NT2/D1 (cell line): ENCODE results near the gene ZNF205.
A peak's percentile ranks its signal among the peaks of the same experiment; 100 is the strongest.

Experiments
- DNase-seq: peaks from one replicate; pipeline ENCODE4 v3.0.0-alpha.2; 2011; ENCODE audit warnings: low read depth, low spot score
- H3K27me3 ChIP-seq: 2 replicates; pipeline ENCODE4 v1.6.0; 2011; ENCODE audit warnings: mild to moderate bottlenecking; ENCODE audit not compliant: insufficient read length, insufficient read depth
- H3K36me3 ChIP-seq: 2 replicates; pipeline ENCODE4 v1.6.1; 2011; ENCODE audit warnings: mild to moderate bottlenecking, low read length, mixed read lengths; ENCODE audit not compliant: insufficient read depth, insufficient read length
- H3K4me1 ChIP-seq: 2 replicates; pipeline ENCODE4 v1.5.1; 2011; ENCODE audit not compliant: insufficient read depth, insufficient read length
- H3K4me3 ChIP-seq: 2 replicates; pipeline ENCODE4 v1.5.1; 2011; ENCODE audit warnings: low read depth; ENCODE audit not compliant: insufficient read length
- H3K9ac ChIP-seq: 2 replicates; pipeline ENCODE4 v1.6.0; 2011; ENCODE audit warnings: low read depth; ENCODE audit not compliant: insufficient read length
- H3K9me3 ChIP-seq: 2 replicates; pipeline ENCODE4 v1.5.1; 2011; ENCODE audit warnings: mild to moderate bottlenecking, low read length; ENCODE audit not compliant: insufficient read depth
- SUZ12 ChIP-seq: IDR thresholded peaks from 2 replicates; pipeline ENCODE4 v1.6.1; 2011; ENCODE audit not compliant: insufficient read length, insufficient read depth; ENCODE audit errors: extremely low read depth
- YY1 ChIP-seq: IDR thresholded peaks from 2 replicates; pipeline ENCODE4 v1.6.1; 2011; ENCODE audit not compliant: insufficient read length, insufficient read depth
- ZNF274 ChIP-seq: IDR thresholded peaks from 2 replicates; pipeline ENCODE4 v1.6.1; 2011; ENCODE audit warnings: mild to moderate bottlenecking, low read depth, low read length

The ZNF205 gene

GRCh38 chr16:3122926-3123570 lies 10.7 kb downstream of the ZNF205 start:
- no peaks in the 10 kb centered on the region for H3K27me3 ChIP-seq
- no peak overlapping the region for H3K4me3 ChIP-seq
- H3K36me3 ChIP-seq, result peaks cover 54% of the 10 kb centered on the region
- DNase-seq, result no peak
- no peaks in the 10 kb centered on the region for H3K9me3 ChIP-seq
- no peak overlapping the region for H3K9ac ChIP-seq
- TF ChIP-seq YY1 (no peak), SUZ12 (no peak), ZNF274 (no peak)
- peaks cover 8% of the 10 kb centered on the region for H3K4me1 ChIP-seq

- TF ChIP-seq ZNF274, result no peak
- peak; percentile 24 for TF ChIP-seq YY1
- Histone ChIP-seq H3K27me3 (no peaks in the 10 kb centered on the region), H3K36me3 (peaks cover 54% of the 10 kb centered on the region), H3K9me3 (no peaks in the 10 kb centered on the region), H3K4me1 (peaks cover 11% of the 10 kb centered on the region), H3K4me3 (peak overlapping the region; percentile 72), H3K9ac (peak overlapping the region; percentile 86)
- DNase-seq, result peak; percentile 96
These were observed 11.8 kb downstream of the ZNF205 start for GRCh38 chr16:3123986-3124886.

- H3K36me3 ChIP-seq, result peaks cover 60% of the 10 kb centered on the region
- DNase-seq, result no peak
- H3K9ac ChIP-seq, result no peak overlapping the region
- H3K4me3 ChIP-seq, result no peak overlapping the region
- H3K9me3 ChIP-seq, result no peaks in the 10 kb centered on the region
- TF ChIP-seq SUZ12 (no peak), YY1 (no peak), ZNF274 (no peak)
- H3K4me1 ChIP-seq, result peaks cover 7% of the 10 kb centered on the region
- no peaks in the 10 kb centered on the region for H3K27me3 ChIP-seq
These were observed 15.4 kb downstream of the ZNF205 start for GRCh38 chr16:3127745-3128144.

DNA sequence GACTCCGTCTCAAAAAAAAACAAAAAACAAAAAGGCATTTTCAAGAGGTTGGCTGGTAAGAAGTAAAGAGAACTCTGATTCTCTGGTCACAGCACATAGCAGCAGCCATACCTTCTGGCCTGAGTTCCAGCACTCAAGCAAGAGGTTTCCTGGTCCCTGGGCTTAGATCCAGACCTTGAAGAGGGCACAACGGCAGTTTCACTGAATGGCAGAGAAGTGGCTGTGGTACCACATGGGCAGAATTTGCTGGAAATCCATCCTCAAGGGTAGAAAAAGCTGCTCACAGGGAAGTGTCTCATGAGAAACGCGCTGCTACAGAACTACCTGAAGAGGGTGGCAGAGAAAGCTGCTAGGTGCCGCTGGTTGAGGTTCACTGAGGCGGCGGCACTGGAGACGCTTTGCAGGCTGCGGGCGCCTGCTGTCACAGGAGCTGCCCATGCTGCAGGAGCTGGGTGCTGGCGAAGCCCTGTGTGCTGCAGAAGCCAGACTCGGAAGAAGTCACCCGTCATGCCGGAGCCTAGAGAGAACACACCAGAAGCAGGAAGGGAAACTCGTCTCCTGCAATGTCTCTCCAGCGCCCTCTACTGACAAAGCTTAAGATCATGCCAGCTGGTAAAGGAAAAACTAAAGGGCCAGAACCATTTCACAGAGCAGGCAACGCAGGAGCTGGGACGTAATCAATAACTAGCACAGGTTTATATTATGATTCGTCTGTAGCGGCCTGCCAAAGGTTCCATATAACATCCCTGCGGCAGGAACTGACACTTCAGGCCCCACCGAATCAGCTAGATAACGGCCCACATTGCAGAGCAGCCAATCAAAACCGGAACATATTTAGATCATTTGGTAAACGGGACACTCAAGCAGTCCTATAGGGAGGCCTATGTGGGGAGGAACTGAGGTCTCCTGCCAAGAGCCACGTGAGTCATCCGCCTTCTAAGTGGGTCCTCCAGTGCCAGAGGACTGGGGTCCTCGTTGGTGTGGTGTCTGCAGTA lies 17.0 kb downstream of the ZNF205 start:
- Histone ChIP-seq H3K36me3 (peaks cover 66% of the 10 kb centered on the region), H3K4me1 (peaks cover 6% of the 10 kb centered on the region), H3K4me3 (no peak overlapping the region), H3K27me3 (no peaks in the 10 kb centered on the region), H3K9me3 (no peaks in the 10 kb centered on the region), H3K9ac (peak overlapping the region; percentile 61)
- DNase-seq, result no peak
- no peak for TF ChIP-seq SUZ12
- TF ChIP-seq ZNF274, result no peak
- no peak for TF ChIP-seq YY1

- Histone ChIP-seq H3K36me3 (peaks cover 54% of the 10 kb centered on the region), H3K4me1 (peaks cover 3% of the 10 kb centered on the region), H3K9ac (no peak overlapping the region), H3K27me3 (no peaks in the 10 kb centered on the region), H3K9me3 (no peaks in the 10 kb centered on the region), H3K4me3 (no peak overlapping the region)
- TF ChIP-seq YY1, result no peak
- TF ChIP-seq ZNF274, result no peak
- no peak for TF ChIP-seq SUZ12
- no peak for DNase-seq
These were observed 19.5 kb downstream of the ZNF205 start for GRCh38 chr16:3131755-3132377.

- Histone ChIP-seq H3K4me3 (peak overlapping the region; percentile 100), H3K4me1 (peaks cover 13% of the 10 kb centered on the region), H3K27me3 (no peaks in the 10 kb centered on the region), H3K9me3 (no peaks in the 10 kb centered on the region), H3K36me3 (peaks cover 53% of the 10 kb centered on the region), H3K9ac (peak overlapping the region; percentile 99)
- TF ChIP-seq YY1, result no peak
- TF ChIP-seq ZNF274, result no peak
- no peak for TF ChIP-seq SUZ12
- DNase-seq, result no peak
These were observed 21.5 kb downstream of the ZNF205 start for GRCh38 chr16:3133844-3134243.
